AG09319 (cell line): ENCODE measurements around the gene ANKRD37.

ENCODE experiments used
- DNase-seq: peaks from one replicate; pipeline ENCODE4 v3.0.0-alpha.2; 2010; ENCODE audit warnings: low read depth; ENCODE audit errors: extremely low read depth
- CTCF ChIP-seq: IDR thresholded peaks from 2 replicates; pipeline ENCODE4 v1.5.1; 2011; ENCODE audit warnings: low read depth, mild to moderate bottlenecking, inconsistent platforms, low read length, moderate library complexity

Gene ANKRD37

GRCh38 chr4:185441479-185441878 is 44.8 kb downstream of the ANKRD37 start:
- no peak for DNase-seq
- TF ChIP-seq CTCF = no peak

DNA sequence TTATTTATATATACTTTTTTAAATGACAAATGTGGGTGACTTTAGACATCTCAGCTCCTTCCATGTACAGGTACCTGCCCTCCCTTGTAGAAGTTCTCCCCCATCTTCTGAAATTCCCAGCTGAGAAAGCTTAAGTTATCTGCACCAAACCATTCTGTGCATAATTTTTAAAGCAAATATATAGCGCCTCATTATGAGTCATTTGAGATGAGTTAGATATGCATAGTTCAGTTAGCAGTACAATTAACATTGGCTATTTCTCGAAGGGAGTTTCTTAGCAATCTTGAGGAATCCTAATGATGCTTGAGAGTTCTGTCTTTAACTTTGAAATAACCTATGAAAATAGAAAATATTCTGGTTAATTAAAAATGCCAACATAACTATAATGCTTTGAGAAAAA is 48.6 kb downstream of the ANKRD37 start:
- no peak for TF ChIP-seq CTCF
- no peak for DNase-seq
